Psoas muscle (tissue), 8 donors: ENCODE data around the gene PKHD1. TPM values are rescaled to one million over a fixed set of nuclear protein-coding genes. Genes with fewer than 3 reads are reported as not detected.

Experiments
- ATAC-seq, 4 donors: fragments of 200-7000 bp; cut with Tn5 transposase; one replicate each; pipeline ENCODE4 v1.9.1; 2020; ENCODE audit warnings: moderate library complexity in 3 of 4, mild to moderate bottlenecking in 2 of 4
- DNase-seq, 2 donors: peaks; one replicate each; pipeline ENCODE4 v3.0.0-alpha.2; 2020
- H3K27ac ChIP-seq: fragments of 200-600 bp; one replicate; pipeline ENCODE4 v1.8.0; 2022
- H3K27me3 ChIP-seq, 3 donors: fragments of 200-600 bp in 1 of 3; one replicate each; pipeline versions ENCODE4 v1.6.1 to v1.8.0; 2013 to 2022; ENCODE audit warnings: low read length in 2 of 3, mild to moderate bottlenecking in 2 of 3, moderate library complexity in 1 of 3; ENCODE audit not compliant: insufficient read depth in 3 of 3
- H3K36me3 ChIP-seq, 2 donors: fragments of 200-600 bp in 1 of 2; one replicate each; pipeline versions ENCODE4 v1.6.1 to v1.8.0; 2013 to 2022; ENCODE audit warnings: low read depth in 1 of 2, mild to moderate bottlenecking in 1 of 2, moderate library complexity in 1 of 2; ENCODE audit not compliant: insufficient read depth in 1 of 2
- H3K4me1 ChIP-seq: fragments of 200-600 bp; one replicate; pipeline ENCODE4 v1.8.0; 2022
- H3K4me3 ChIP-seq: fragments of 200-600 bp; one replicate; pipeline ENCODE4 v1.8.0; 2022; ENCODE audit warnings: mild to moderate bottlenecking
- H3K9me3 ChIP-seq: fragments of 200-600 bp; one replicate; pipeline ENCODE4 v1.8.0; 2022
- whole genome bisulfite sequencing, 3 donors: extraction: QIAGEN DNeasy Blood & Tissue Kit; methylation state at CpG; one replicate each; pipeline versions ENCODE4 v1.1.6 to v1.1.7; 2013; 5-methylcytosine and 5-hydroxymethylcytosine counted together
- intact Hi-C, 2 donors: fragments of 100-400 bp; cut with DNase I; formaldehyde crosslinking; loops; one replicate each; pipeline versions ENCODE4 v1.11.0 to v1.14.2; 2022
- polyA plus RNA-seq, 3 donors: library from polyadenylated mRNA; stranded (reverse); fragments of 200-250 nt; gene quantifications; one replicate each; pipeline ENCODE4 v1.2.3, GENCODE V29; 2013
- total RNA-seq, 4 donors: library from RNA; stranded (reverse); fragmentation: NEBNext Ultra II Directional in 2 of 4; extraction: Animal tissue kit (Norgen Biotek cat#: 25700) in 2 of 4; gene quantifications; one replicate each; pipeline versions ENCODE4 v1.2.1 to v1.2.4, GENCODE V29; 2021 to 2023
- TF ChIP-seq, protein P1 (sequence below): fragments of 200-600 bp; IDR thresholded peaks from one replicate; pipeline ENCODE4 v1.8.0; 2022; ENCODE audit warnings: antibody characterized with exemption
- donor health status: healthy with polysubstance abuse.
- donor health status: DM: no; HTN: no; CAD: no; lungs with moderate emphysema.
- donor health status: Bipolar disorder and iron deficiency.
- donor health status: healthy.
- donor health status: DM: yes; HTN: yes; CAD: no.
- donor health status: DM: no; HTN: no; CAD: no.
- donor health status: DM: no; HTN: no; CAD: no.
- donor health status: DM: yes; HTN: yes; CAD: no.

The PKHD1 gene
- total and polyA plus RNA-seq, 7 donors: under 0.01 to 0.11 (median 0.02) TPM; not detected in 2

- Histone ChIP-seq H3K27me3 (no peaks in the 10 kb centered on the region), H3K4me1 (no peaks in the 10 kb centered on the region), H3K9me3 (no peaks in the 10 kb centered on the region), H3K27ac (no peak overlapping the region), H3K36me3 (no peaks in the 10 kb centered on the region), H3K4me3 (no peak overlapping the region)
- intact Hi-C loops: no loop called here
- no peak for DNase-seq
- ATAC-seq: no peak
- TF ChIP-seq, protein P1, sequence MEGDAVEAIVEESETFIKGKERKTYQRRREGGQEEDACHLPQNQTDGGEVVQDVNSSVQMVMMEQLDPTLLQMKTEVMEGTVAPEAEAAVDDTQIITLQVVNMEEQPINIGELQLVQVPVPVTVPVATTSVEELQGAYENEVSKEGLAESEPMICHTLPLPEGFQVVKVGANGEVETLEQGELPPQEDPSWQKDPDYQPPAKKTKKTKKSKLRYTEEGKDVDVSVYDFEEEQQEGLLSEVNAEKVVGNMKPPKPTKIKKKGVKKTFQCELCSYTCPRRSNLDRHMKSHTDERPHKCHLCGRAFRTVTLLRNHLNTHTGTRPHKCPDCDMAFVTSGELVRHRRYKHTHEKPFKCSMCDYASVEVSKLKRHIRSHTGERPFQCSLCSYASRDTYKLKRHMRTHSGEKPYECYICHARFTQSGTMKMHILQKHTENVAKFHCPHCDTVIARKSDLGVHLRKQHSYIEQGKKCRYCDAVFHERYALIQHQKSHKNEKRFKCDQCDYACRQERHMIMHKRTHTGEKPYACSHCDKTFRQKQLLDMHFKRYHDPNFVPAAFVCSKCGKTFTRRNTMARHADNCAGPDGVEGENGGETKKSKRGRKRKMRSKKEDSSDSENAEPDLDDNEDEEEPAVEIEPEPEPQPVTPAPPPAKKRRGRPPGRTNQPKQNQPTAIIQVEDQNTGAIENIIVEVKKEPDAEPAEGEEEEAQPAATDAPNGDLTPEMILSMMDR: no peak
- 91 to 94% (median 92%) methylated on average over 3 of the region's 3 CpGs for WGBS, 3 donors
These were observed 429.9 kb downstream of the PKHD1 start for GRCh38 chr6:51657491-51657890.

- no peak overlapping the region for H3K4me3 ChIP-seq
- no peak overlapping the region for H3K27ac ChIP-seq
- ATAC-seq: no peak
- intact Hi-C loops: no loop called here
- no peaks in the 10 kb centered on the region for H3K9me3 ChIP-seq
- H3K4me1 ChIP-seq: no peaks in the 10 kb centered on the region
- H3K36me3 ChIP-seq: no peaks in the 10 kb centered on the region
- DNase-seq: no peak
- H3K27me3 ChIP-seq: no peaks in the 10 kb centered on the region
- TF ChIP-seq, protein P1: no peak
These were observed 431.9 kb downstream of the PKHD1 start for GRCh38 chr6:51655517-51655916.

DNA sequence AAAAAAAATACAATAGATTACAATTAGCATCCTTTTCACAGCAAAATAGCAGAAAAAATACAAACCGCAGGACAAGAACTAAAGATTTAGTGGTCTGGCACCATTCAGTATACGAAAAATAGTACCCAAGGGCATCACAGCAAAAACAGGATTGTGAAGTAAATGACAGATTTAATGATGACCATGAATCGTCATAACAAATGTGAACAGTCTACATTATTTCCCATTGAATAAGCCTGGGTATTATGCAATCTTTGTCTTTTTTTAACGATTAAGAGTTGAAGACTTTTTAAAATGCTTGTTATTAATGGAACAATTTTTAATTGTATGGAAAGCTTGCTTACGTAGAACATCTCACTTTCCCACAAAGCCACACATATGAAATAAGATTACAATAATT lies 432.8 kb downstream of the PKHD1 start:
- 58 to 59% (median 58%) methylated on average over 5 of the region's 5 CpGs for WGBS, 3 donors
- no peak overlapping the region for H3K4me3 ChIP-seq
- ATAC-seq (no peak), DNase-seq (no peak)
- H3K36me3 ChIP-seq: no peaks in the 10 kb centered on the region
- intact Hi-C loops: no loop called here
- H3K27me3 ChIP-seq: no peaks in the 10 kb centered on the region
- H3K9me3 ChIP-seq: no peaks in the 10 kb centered on the region
- TF ChIP-seq, protein P1: no peak
- no peak overlapping the region for H3K27ac ChIP-seq
- no peaks in the 10 kb centered on the region for H3K4me1 ChIP-seq

GRCh38 chr6:51651132-51651817 lies 436.1 kb downstream of the PKHD1 start:
- H3K4me1 ChIP-seq: no peaks in the 10 kb centered on the region
- no peaks in the 10 kb centered on the region for H3K27me3 ChIP-seq
- ATAC-seq: no peak
- no peak overlapping the region for H3K4me3 ChIP-seq
- 53 to 57% (median 54%) methylated on average over 9 of the region's 9 CpGs for WGBS, 3 donors
- no peak overlapping the region for H3K27ac ChIP-seq
- TF ChIP-seq, protein P1: no peak
- H3K9me3 ChIP-seq: no peaks in the 10 kb centered on the region
- intact Hi-C loops: no loop called here
- DNase-seq: no peak
- H3K36me3 ChIP-seq: no peaks in the 10 kb centered on the region

- TF ChIP-seq, protein P1: no peak
- ATAC-seq: no peak
These were observed 438.6 kb downstream of the PKHD1 start for GRCh38 chr6:51648774-51649173.

More at GRCh38 chr6:51648774-51649173, 438.6 kb downstream of the PKHD1 start:
- H3K36me3 ChIP-seq: no peaks in the 10 kb centered on the region
- no peaks in the 10 kb centered on the region for H3K27me3 ChIP-seq
- no peak overlapping the region for H3K4me3 ChIP-seq
- intact Hi-C loops: no loop called here
- H3K9me3 ChIP-seq: no peaks in the 10 kb centered on the region
- no peak for DNase-seq
- no peaks in the 10 kb centered on the region for H3K4me1 ChIP-seq
- no peak overlapping the region for H3K27ac ChIP-seq
